GM19043 (cell line): ENCODE measurements around the gene FBXO9.
"Not testable (repeated sequence)": the region's sequence is repeated elsewhere in the genome, so short reads cannot be mapped to it uniquely, and the experiment has no call there.

ENCODE experiments used
- ATAC-seq: cut with Tn5 transposase; IDR thresholded peaks from one replicate; pipeline ENCODE4 v1.9.1; 2021; ENCODE audit warnings: low read depth; ENCODE audit not compliant: unreplicated experiment

Gene FBXO9

DNA sequence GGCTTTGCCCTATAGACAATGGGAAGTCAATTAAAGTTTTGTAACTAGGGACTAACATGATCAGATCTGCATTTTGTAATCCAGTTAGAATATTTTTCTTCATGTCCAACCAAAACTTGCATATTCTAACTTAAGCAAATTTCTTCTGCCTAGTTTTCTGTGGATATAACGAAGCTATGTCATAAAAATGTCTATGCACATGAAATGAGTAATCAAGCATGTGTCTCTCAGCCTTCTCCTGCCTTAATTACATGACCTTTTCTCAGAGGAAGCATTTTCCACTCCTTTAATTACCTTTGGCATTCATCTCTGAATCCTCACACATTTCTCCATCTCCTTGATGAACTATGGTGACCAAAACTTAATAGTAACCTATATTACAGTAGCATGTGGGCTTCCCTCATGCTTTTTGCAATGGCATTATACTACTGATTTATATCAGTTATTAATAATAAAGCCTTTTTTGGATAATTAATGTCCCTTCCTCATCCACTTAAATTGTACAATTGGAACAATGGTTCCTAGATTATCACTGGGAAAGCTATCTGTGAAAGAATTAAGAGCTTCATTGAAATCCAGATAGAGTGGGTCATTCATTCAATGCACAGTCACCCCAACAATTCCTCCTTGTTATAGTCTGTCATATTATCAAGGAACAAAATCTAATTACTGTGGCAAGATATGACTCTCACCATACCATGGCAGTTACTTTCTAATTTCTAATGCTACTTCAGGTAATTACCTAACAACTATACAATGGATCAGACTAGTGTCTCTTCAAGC is 19.1 kb upstream of the FBXO9 start:
- ATAC-seq = no peak

DNA sequence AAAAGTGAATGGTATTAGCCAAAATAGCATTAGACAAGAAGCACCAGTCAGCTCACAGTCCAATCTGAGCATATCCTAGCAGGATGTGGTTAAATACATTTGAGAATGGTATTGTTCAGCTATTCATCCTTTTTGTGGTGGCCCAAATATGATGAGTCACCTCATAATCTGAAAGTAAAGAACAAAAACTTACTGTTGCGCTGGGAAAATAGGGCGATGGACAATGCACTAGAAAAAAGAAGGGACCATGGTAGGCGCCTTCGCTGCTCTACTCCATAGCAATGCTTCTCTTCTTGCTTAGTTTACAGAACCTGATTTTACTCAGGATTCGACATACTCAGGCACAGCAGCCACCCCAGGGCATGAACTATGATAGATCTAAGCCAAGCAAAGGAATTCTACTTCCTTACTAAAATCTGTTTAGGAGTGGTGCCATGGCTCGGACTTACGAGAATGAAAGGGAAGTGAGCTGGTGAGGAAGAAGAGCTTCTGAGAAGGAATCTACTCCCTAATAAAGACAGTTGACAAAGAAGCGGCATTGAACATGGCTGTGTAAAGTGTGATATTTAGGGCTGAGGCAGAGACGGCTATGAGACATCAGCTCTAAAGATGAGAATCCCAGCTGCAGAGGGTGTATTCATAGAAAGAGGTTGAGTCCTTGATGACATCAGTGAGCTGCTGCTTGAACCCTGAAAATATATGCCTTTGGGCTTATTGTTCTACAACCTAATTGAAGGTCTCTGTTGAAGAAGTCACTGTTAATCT is 16.6 kb upstream of the FBXO9 start:
- peak; percentile 98 for ATAC-seq

- no peak for ATAC-seq
Observed at GRCh38 chr6:53049415-53049814, 15.8 kb upstream of the FBXO9 start.

GRCh38 chr6:53052152-53052551 is 13.1 kb upstream of the FBXO9 start:
- not testable (repeated sequence) for ATAC-seq

DNA sequence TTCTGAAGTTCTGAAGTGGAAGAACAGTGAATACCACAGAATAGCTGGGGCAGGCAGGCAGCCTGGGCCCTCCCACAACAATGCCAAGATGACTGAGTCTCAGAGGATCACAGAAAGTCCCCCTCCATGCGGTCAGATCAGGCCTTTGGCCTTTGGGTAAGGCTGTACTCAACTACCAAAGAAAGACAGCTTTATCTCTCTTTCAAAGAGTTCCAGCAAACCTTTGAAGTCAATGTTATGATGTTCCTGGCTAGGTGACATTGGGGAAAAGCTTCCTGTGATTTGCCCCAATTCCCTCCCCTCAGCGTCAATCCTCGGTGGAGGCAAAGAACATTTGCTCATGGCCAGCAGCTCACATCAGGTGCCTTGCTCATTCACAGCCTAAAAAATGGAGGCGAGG is 10.7 kb upstream of the FBXO9 start:
- ATAC-seq = no peak

DNA sequence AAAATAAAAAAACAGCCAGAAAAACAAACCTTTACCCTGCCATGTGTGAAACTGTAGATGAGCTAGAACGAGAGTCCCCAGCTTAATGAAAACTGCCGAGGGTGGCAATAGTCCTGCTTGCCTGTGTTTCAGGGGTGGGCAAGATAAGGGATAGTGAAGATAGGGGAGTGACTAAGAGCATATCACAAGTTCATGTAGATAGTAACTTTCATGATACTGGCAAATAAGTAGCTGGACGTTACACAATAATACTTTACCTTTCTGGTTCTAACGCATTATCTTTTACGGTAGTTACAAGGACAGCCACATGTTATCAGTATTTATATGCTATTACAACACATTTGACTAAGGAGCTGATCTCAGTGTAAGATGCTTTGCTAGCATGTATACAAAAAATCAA is 9.3 kb upstream of the FBXO9 start:
- no peak for ATAC-seq

GRCh38 chr6:53056273-53056672 is 8.9 kb upstream of the FBXO9 start:
- ATAC-seq = no peak

GRCh38 chr6:53058388-53059195 is 6.6 kb upstream of the FBXO9 start:
- no peak for ATAC-seq

- ATAC-seq = no peak
Observed at GRCh38 chr6:53059648-53060589, 5.3 kb upstream of the FBXO9 start.

- no peak for ATAC-seq
Observed at GRCh38 chr6:53062169-53062539, 3.0 kb upstream of the FBXO9 start.

DNA sequence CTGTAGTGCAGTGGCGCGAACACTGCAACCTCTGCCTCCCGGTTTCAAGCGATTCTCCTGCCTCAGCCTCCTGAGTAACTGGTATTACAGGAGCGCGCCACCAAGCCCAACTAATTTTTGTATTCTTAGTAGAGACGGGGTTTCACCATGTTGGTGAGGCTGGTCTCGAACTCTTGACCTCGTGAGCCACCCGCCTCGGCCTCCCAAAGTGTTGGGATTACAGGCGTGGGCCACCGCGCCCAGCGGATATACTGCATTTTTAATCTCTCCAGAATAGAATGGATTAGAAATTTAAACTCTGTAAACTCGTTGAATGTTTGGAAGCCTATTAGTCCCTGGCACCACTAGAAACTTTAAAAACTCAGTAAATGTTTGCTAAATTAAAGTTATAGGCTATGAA is 949 bp upstream of the FBXO9 start:
- not testable (repeated sequence) for ATAC-seq

DNA sequence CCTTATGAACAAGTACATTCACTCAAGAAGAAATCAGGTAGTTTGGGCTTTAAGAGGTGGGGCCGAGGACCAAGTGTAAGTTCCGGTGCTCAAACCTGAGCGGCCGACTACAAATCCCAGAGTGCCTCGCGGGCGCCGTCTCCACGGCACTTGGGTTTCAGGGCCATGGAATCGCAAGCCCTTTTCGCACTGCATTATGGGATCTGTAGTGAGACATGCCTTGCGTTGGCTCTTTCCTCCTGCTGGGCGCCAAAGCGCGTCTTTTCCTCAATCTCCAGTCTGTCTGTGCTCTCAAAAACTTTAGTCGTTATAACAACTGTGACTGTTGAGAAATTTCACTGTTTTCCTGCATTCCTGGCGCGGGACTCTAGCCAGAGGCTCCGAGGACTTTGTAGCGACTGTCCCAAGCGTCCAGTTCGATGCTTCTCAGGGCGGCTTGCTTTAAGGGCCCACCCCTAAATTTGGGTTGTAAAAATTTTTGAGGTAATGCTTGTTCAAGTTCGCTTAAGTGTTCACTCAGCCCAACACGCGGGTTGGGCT is 408 bp upstream of the FBXO9 start:
- peak; percentile 70 for ATAC-seq

DNA sequence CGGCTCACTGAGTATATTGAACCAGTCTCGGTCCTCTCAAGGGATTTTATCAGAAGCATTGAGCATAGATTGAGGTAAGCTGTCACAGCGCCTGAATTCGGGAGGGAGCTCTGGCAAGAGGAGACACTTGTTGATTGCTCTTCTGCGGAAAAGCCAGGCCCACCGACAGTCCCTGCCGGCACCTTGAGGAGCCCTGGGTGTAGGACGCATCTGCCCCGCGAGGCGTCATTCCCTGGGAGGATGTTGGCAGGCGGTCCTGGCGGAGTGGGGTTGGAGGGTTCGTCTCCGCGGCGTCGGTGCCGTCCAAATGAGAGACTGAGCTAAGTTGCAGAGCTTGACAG is 843 bp downstream of the FBXO9 start:
- ATAC-seq = no peak

- ATAC-seq = no peak
Observed at GRCh38 chr6:53066874-53067706, 1.9 kb downstream of the FBXO9 start.

GRCh38 chr6:53067849-53068361 is 2.7 kb downstream of the FBXO9 start:
- no peak for ATAC-seq

DNA sequence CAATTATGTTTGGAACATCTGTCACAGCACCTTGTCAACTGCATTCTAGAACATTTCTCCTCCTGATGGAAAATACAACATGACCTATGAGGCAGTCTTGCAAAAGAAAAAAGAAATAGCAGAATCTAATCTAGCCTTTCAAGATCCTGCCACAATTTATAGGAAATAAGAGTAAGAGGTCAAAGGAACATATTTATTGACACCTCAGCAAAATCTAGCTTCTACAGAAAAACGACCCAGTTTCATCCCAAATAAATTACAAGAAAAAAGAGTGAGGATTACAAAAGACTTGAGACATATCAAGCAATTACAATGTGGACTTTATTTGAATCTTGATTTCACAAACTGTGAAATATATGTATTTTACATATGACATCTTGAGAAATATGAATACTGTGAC is 4.2 kb downstream of the FBXO9 start:
- no peak for ATAC-seq

- peak; percentile 84 for ATAC-seq
Observed at GRCh38 chr6:53070806-53071205, 5.6 kb downstream of the FBXO9 start.

DNA sequence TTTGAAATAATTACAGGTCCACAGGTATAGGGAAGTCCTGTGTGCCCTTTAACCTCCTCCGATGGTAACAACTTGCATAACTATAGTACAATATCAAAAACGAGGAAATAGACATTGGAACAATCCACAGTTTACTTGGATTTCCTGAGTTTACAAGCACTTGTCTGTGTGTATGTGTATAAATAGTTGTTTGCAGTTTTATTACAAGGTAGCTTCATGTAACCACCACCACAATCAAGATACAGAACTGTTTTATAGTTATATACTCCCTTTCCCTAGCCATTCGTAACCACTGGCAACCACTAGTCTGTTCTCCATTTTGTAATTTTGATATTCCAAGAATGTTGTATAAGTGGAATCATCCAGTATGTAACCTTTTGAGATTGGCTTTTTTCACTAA is 9.1 kb downstream of the FBXO9 start:
- ATAC-seq = no peak

- no peak for ATAC-seq
Observed at GRCh38 chr6:53080813-53081212, 15.6 kb downstream of the FBXO9 start.
